HEK293T (cell line): Measurements from ENCODE around the gene URB1.

ENCODE experiments used
- CTCF ChIA-PET: fragments of 350-600 bp; formaldehyde crosslinking; extraction: SDS; loops from one replicate; lab custom pipeline; 2021; ENCODE audit warnings: antibody characterized with exemption, inconsistent platforms; lab: Yijun Ruan, JAX
- POLR2A ChIA-PET: fragments of 350-600 bp; formaldehyde crosslinking; extraction: SDS; loops from one replicate; lab custom pipeline; 2020; ENCODE audit warnings: antibody characterized with exemption, inconsistent platforms; lab: Yijun Ruan, JAX
- DNase-seq: peaks from one replicate; pipeline ENCODE4 v3.0.0; 2012; ENCODE audit warnings: mixed read lengths; ENCODE audit errors: extremely low spot score
- ARNT ChIP-seq: fragments of 450-650 bp; IDR thresholded peaks from 2 replicates; pipeline ENCODE4 v1.6.1; 2017; ENCODE audit warnings: mild to moderate bottlenecking
- BHLHE40 ChIP-seq: fragments of 450-650 bp; IDR thresholded peaks from 2 replicates; pipeline ENCODE4 v1.6.1; 2016; ENCODE audit warnings: mild to moderate bottlenecking, moderate library complexity, borderline replicate concordance
- CTBP1 ChIP-seq: fragments of 450-650 bp; IDR thresholded peaks from 2 replicates; pipeline ENCODE4 v1.6.1; 2016; ENCODE audit warnings: borderline replicate concordance
- ELF4 ChIP-seq: fragments of 450-650 bp; IDR thresholded peaks from 2 replicates; pipeline ENCODE4 v1.6.1; 2017; ENCODE audit warnings: antibody characterized with exemption
- FOXA1 ChIP-seq: fragments of 450-650 bp; IDR thresholded peaks from 2 replicates; pipeline ENCODE4 v1.6.1; 2016; ENCODE audit warnings: mild to moderate bottlenecking
- FOXK2 ChIP-seq: fragments of 450-650 bp; IDR thresholded peaks from 2 replicates; pipeline ENCODE4 v1.6.1; 2016; ENCODE audit warnings: mild to moderate bottlenecking
- FOXM1 ChIP-seq: fragments of 450-650 bp; IDR thresholded peaks from 2 replicates; pipeline ENCODE4 v1.6.1; 2017; ENCODE audit warnings: mild to moderate bottlenecking, borderline replicate concordance
- HDGF ChIP-seq: fragments of 450-650 bp; IDR thresholded peaks from 2 replicates; pipeline ENCODE4 v1.6.1; 2017; ENCODE audit warnings: antibody characterized with exemption, borderline replicate concordance
- L3MBTL2 ChIP-seq: fragments of 450-650 bp; conservative IDR thresholded peaks from 2 replicates; pipeline ENCODE4 v1.6.1; 2016; ENCODE audit warnings: mild to moderate bottlenecking
- LEF1 ChIP-seq: fragments of 450-650 bp; IDR thresholded peaks from 2 replicates; pipeline ENCODE4 v1.6.1; 2017; ENCODE audit warnings: mild to moderate bottlenecking, borderline replicate concordance
- NFRKB ChIP-seq: fragments of 450-650 bp; IDR thresholded peaks from 2 replicates; pipeline ENCODE4 v1.6.1; 2016; ENCODE audit warnings: mild to moderate bottlenecking, moderate library complexity
- SP1 ChIP-seq: fragments of 450-650 bp; IDR thresholded peaks from 2 replicates; pipeline ENCODE4 v1.6.1; 2017
- SUZ12 ChIP-seq: fragments of 450-650 bp; IDR thresholded peaks from 2 replicates; pipeline ENCODE4 v1.6.1; 2016; ENCODE audit warnings: mild to moderate bottlenecking
- TARDBP ChIP-seq: fragments of 450-650 bp; IDR thresholded peaks from 2 replicates; pipeline ENCODE4 v1.6.1; 2016
- ZNF384 ChIP-seq: fragments of 450-650 bp; IDR thresholded peaks from 2 replicates; pipeline ENCODE4 v1.6.1; 2016
- TF ChIP-seq, protein P1 (sequence below): fragments of 450-650 bp; IDR thresholded peaks from 2 replicates; pipeline ENCODE4 v1.6.1; 2016

The URB1 gene

DNA sequence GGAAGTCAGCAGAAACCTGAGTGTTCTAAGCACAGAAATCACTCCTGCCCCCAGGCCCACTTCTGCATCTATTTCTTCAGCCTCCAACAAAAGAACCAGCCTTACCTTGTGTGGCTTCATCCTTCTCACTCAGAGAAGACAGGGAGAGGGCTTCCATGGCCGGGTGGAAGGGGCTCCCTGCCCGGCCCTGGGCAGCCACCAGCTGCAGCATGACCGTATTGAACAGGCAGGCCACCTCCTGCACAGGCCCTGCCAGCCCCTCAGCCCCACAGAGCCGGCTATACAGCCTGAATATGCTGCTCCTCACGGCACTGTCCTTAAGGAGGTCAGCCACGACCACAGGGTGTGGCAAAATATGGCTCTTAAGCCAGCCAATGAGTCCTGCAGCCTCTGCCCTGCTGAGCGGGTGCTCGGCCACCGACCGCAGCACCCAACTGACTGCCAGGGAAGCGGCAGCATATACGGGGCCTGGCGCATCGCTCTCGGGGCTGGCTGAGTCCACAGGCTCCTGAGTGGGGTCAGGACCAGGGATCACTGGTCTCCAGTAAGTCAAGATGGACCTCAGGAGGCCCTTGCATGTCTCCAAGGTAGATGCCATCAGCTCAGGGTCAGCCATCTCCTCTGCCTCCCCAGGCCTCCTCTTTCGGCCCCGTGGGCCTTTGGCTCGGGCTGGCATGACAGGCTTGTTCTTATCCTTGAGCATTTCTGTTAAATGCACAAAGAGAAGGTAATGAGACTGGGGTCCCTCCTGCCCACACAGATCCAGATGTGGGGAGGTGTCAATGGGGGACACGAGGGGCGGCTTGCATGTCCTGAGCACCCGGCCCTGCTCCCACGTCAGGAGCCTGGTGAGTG is 76.2 kb downstream of the URB1 start:
- TF ChIP-seq FOXA1 (no peak), FOXK2 (no peak), SP1 (no peak), TARDBP (no peak), SUZ12 (no peak), HDGF (no peak), CTBP1 (no peak), ARNT (no peak), L3MBTL2 (no peak), BHLHE40 (no peak), ELF4 (no peak), FOXM1 (no peak), LEF1 (no peak), ZNF384 (no peak), NFRKB (no peak)
- TF ChIP-seq, protein P1, sequence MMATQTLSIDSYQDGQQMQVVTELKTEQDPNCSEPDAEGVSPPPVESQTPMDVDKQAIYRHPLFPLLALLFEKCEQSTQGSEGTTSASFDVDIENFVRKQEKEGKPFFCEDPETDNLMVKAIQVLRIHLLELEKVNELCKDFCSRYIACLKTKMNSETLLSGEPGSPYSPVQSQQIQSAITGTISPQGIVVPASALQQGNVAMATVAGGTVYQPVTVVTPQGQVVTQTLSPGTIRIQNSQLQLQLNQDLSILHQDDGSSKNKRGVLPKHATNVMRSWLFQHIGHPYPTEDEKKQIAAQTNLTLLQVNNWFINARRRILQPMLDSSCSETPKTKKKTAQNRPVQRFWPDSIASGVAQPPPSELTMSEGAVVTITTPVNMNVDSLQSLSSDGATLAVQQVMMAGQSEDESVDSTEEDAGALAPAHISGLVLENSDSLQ = no peak
- CTCF ChIA-PET = no interaction called here

DNA sequence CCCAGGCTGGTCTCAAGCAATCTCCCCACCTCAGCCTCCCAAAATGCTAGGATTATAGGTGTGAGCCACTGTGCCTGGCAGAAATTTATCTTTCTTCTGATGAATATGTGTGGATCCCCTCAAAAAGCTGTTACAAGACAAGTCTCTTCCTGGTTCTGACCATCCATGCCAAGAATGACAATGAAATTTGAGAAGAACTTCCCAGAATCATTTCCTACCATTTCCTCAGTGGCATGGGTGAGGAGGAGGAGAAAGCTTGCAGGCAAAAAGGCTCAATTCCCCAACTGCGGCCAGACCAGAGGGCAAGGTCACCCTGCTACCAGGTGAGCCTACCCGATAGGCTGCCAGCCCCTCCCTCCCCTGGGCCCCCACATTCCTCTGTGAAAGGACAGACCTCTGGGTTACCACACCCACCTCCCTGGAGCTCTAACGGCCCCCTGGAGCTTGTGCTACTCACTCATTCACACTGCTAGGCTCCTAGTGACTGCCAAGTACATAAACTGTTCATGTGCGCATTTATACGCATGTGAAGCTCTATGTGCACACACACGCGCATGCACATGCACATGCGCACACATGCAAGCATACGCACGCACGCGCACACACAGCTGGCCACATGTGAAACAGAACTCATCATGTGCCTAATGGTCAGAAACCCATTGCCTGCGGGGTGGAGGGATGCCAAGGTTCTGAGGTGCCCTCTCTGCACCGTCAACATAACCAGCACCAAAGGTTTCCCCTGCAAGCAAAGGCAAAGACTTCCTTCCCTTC is 77.1 kb downstream of the URB1 start:
- POLR2A ChIA-PET = no interaction called here
- no peak for DNase-seq
- TF ChIP-seq FOXA1 (no peak), SUZ12 (no peak), FOXK2 (no peak), SP1 (no peak), BHLHE40 (no peak)
- TF ChIP-seq, protein P1 = no peak
- CTCF ChIA-PET = no interaction called here

More for the DNA sequence above, 76.2 kb downstream of the URB1 start:
- DNase-seq = no peak
- POLR2A ChIA-PET = no interaction called here

DNA sequence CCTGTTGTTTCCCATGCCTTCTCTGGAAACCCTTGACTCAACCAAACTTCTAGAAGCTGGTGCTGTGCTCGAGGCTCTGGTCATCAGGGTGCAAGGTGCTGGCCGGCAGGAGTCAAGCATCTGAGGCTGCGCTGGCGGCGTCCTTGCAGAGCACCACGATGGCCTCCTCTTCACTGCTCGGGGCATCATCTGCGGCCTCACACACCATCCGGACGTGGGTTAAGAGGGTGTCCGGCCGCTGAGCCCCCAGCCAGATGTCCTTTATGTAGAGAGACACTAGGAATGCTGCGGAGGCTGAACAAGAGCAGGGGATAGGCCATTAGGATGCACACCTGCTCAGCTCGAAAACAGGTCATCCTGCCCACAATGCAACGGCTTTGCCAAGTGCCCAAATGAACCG is 78.0 kb downstream of the URB1 start:
- ChIA-PET CTCF (no interaction called here), POLR2A (no interaction called here)
- no peak for TF ChIP-seq TARDBP
- no peak for TF ChIP-seq BHLHE40
- no peak for TF ChIP-seq ZNF384
- no peak for TF ChIP-seq SUZ12
- no peak for TF ChIP-seq FOXK2
- TF ChIP-seq NFRKB = no peak
- no peak for TF ChIP-seq L3MBTL2
- no peak for TF ChIP-seq SP1
- TF ChIP-seq, protein P1 = no peak
- no peak for TF ChIP-seq ELF4
- no peak for TF ChIP-seq FOXM1
- TF ChIP-seq ARNT = no peak
- TF ChIP-seq LEF1 = no peak
- no peak for TF ChIP-seq CTBP1
- TF ChIP-seq FOXA1 = no peak
- TF ChIP-seq HDGF = no peak
- no peak for DNase-seq

DNA sequence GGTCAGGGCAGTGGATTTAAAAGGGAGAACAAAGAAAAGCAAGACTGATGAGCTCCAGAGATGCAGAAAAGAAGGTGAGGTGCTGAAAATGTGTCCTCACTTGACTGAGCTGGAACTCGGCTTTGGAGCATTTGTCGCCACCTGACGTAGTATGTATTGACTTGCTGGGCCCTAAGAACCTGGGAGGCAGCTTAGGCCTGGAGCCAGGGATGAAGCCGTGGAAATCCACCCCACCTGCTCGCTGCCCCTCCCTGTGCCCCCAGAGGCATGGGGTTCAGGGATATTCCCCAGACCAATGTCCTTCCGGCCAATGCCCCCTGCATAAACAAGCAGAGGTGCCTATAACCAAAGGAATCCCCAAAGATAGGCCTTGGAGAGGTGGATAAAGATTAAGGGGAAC is 79.8 kb downstream of the URB1 start:
- DNase-seq = no peak
- CTCF ChIA-PET = no interaction called here
- no peak for TF ChIP-seq ZNF384
- TF ChIP-seq NFRKB = no peak
- no peak for TF ChIP-seq LEF1
- no peak for TF ChIP-seq FOXA1
- TF ChIP-seq TARDBP = no peak
- TF ChIP-seq BHLHE40 = no peak
- TF ChIP-seq L3MBTL2 = no peak
- TF ChIP-seq CTBP1 = no peak
- TF ChIP-seq FOXM1 = no peak
- TF ChIP-seq, protein P1 = no peak
- no peak for TF ChIP-seq ARNT
- TF ChIP-seq SUZ12 = no peak
- POLR2A ChIA-PET = no interaction called here

DNA sequence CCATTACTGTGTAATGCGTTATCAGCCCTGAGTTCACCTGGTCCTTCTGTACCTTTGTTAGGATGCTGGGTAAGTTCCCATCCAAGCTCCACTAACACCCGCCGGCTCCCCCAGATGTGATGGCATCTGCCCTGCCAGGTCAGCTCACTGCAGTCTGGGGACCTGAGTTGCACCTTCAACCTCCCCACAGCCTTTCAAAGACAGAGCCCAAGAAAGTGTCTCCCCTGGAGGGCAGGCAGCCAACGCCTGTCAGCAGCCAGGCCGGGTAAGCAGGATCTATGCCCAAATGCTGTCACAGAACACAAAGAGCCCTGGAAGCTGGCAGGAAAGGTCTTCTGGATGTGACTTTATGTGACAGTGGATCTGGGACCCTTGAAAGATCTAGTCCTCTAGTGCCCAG is 80.5 kb downstream of the URB1 start:
- TF ChIP-seq, protein P1 = no peak
- no peak for TF ChIP-seq ZNF384
- TF ChIP-seq L3MBTL2 = no peak
- no peak for TF ChIP-seq NFRKB
- TF ChIP-seq FOXK2 = no peak
- TF ChIP-seq ARNT = no peak
- TF ChIP-seq SUZ12 = no peak
- no peak for TF ChIP-seq ELF4
- TF ChIP-seq CTBP1 = no peak
- no peak for TF ChIP-seq LEF1
- TF ChIP-seq SP1 = no peak
- no peak for TF ChIP-seq FOXA1
- no peak for TF ChIP-seq FOXM1
- no peak for TF ChIP-seq TARDBP
- POLR2A ChIA-PET = no interaction called here
- CTCF ChIA-PET = no interaction called here
- no peak for DNase-seq
